ENCODE measurements around the gene PRR12. TPM values are rescaled to one million over a fixed set of nuclear protein-coding genes. Genes with fewer than 3 reads are reported as not detected.

Gene PRR12
- polyA plus RNA-seq, 1 donor, result 19.1 TPM

- Histone ChIP-seq H3K36me3 (ENCODE audit: control insufficient read depth, insufficient read depth, low read length) (peaks cover 43% of the 10 kb centered on the region), H3K4me3 (ENCODE audit: low read length) (no peak overlapping the region), H3K27ac (ENCODE audit: low read length) (peak overlapping the region; percentile 60), H3K4me1 (ENCODE audit: control insufficient read depth, insufficient read depth, low read length) (peaks cover 38% of the 10 kb centered on the region), H3K27me3 (ENCODE audit: control insufficient read depth, insufficient read depth, low read length) (no peaks in the 10 kb centered on the region), H3K9me3 (ENCODE audit: control insufficient read depth, low read depth, low read length) (peaks cover 10% of the 10 kb centered on the region)
- WGBS (ENCODE audit: insufficient coverage, low lambda C conversion rate), result 86% methylated on average over 1 of the region's 11 CpGs
- DNase-seq, result no peak
Observed at GRCh38 chr19:49552749-49553148, 38.2 kb upstream of the PRR12 start.

GRCh38 chr19:49553451-49554271 is 37.3 kb upstream of the PRR12 start:
- no peak overlapping the region for H3K4me3 ChIP-seq (ENCODE audit: low read length)
- peaks cover 50% of the 10 kb centered on the region for H3K36me3 ChIP-seq (ENCODE audit: control insufficient read depth, insufficient read depth, low read length)
- no peaks in the 10 kb centered on the region for H3K27me3 ChIP-seq (ENCODE audit: control insufficient read depth, insufficient read depth, low read length)
- peak overlapping the region; percentile 88 for H3K27ac ChIP-seq (ENCODE audit: low read length)
- WGBS (ENCODE audit: insufficient coverage, low lambda C conversion rate), result 40% methylated on average over 1 of the region's 10 CpGs
- peak; percentile 77 to 85 for DNase-seq
- peaks cover 10% of the 10 kb centered on the region for H3K9me3 ChIP-seq (ENCODE audit: control insufficient read depth, low read depth, low read length)
- peaks cover 33% of the 10 kb centered on the region for H3K4me1 ChIP-seq (ENCODE audit: control insufficient read depth, insufficient read depth, low read length)

GRCh38 chr19:49554701-49555181 is 36.2 kb upstream of the PRR12 start:
- no peak for DNase-seq

GRCh38 chr19:49555600-49556411 is 35.2 kb upstream of the PRR12 start:
- Histone ChIP-seq H3K27me3 (ENCODE audit: control insufficient read depth, insufficient read depth, low read length) (no peaks in the 10 kb centered on the region), H3K4me3 (ENCODE audit: low read length) (no peak overlapping the region), H3K27ac (ENCODE audit: low read length) (no peak overlapping the region), H3K9me3 (ENCODE audit: control insufficient read depth, low read depth, low read length) (peaks cover 10% of the 10 kb centered on the region), H3K4me1 (ENCODE audit: control insufficient read depth, insufficient read depth, low read length) (peaks cover 46% of the 10 kb centered on the region), H3K36me3 (ENCODE audit: control insufficient read depth, insufficient read depth, low read length) (peaks cover 57% of the 10 kb centered on the region)
- DNase-seq, result peak in 1 of 2 donors; percentile 59
- WGBS (ENCODE audit: insufficient coverage, low lambda C conversion rate), result 87% methylated on average over 3 of the region's 53 CpGs

More at GRCh38 chr19:49554701-49555181, 36.2 kb upstream of the PRR12 start:
- H3K4me3 ChIP-seq (ENCODE audit: low read length), result no peak overlapping the region
- H3K27ac ChIP-seq (ENCODE audit: low read length), result peak overlapping the region; percentile 88
- 76% methylated on average over 4 of the region's 17 CpGs for WGBS (ENCODE audit: insufficient coverage, low lambda C conversion rate)
- H3K4me1 ChIP-seq (ENCODE audit: control insufficient read depth, insufficient read depth, low read length), result peaks cover 35% of the 10 kb centered on the region
- H3K9me3 ChIP-seq (ENCODE audit: control insufficient read depth, low read depth, low read length), result peaks cover 10% of the 10 kb centered on the region
- no peaks in the 10 kb centered on the region for H3K27me3 ChIP-seq (ENCODE audit: control insufficient read depth, insufficient read depth, low read length)
- H3K36me3 ChIP-seq (ENCODE audit: control insufficient read depth, insufficient read depth, low read length), result peaks cover 61% of the 10 kb centered on the region

- Histone ChIP-seq H3K27me3 (ENCODE audit: control insufficient read depth, insufficient read depth, low read length) (no peaks in the 10 kb centered on the region), H3K4me3 (ENCODE audit: low read length) (no peak overlapping the region), H3K9me3 (ENCODE audit: control insufficient read depth, low read depth, low read length) (peaks cover 10% of the 10 kb centered on the region), H3K4me1 (ENCODE audit: control insufficient read depth, insufficient read depth, low read length) (peaks cover 50% of the 10 kb centered on the region), H3K27ac (ENCODE audit: low read length) (no peak overlapping the region), H3K36me3 (ENCODE audit: control insufficient read depth, insufficient read depth, low read length) (peaks cover 54% of the 10 kb centered on the region)
- DNase-seq, result peak in 1 of 2 donors; percentile 29
- no CpG with 5 or more reads among the region's 66 CpGs for WGBS (ENCODE audit: insufficient coverage, low lambda C conversion rate)
Observed at GRCh38 chr19:49556412-49557398, 34.3 kb upstream of the PRR12 start.

GRCh38 chr19:49557641-49558325 is 33.2 kb upstream of the PRR12 start:
- WGBS (ENCODE audit: insufficient coverage, low lambda C conversion rate), result 93% methylated on average over 3 of the region's 18 CpGs
- Histone ChIP-seq H3K9me3 (ENCODE audit: control insufficient read depth, low read depth, low read length) (peaks cover 10% of the 10 kb centered on the region), H3K4me1 (ENCODE audit: control insufficient read depth, insufficient read depth, low read length) (peaks cover 53% of the 10 kb centered on the region), H3K4me3 (ENCODE audit: low read length) (no peak overlapping the region), H3K27ac (ENCODE audit: low read length) (no peak overlapping the region), H3K36me3 (ENCODE audit: control insufficient read depth, insufficient read depth, low read length) (peaks cover 50% of the 10 kb centered on the region), H3K27me3 (ENCODE audit: control insufficient read depth, insufficient read depth, low read length) (no peaks in the 10 kb centered on the region)
- DNase-seq, result no peak

GRCh38 chr19:49558591-49558990 is 32.4 kb upstream of the PRR12 start:
- H3K36me3 ChIP-seq (ENCODE audit: control insufficient read depth, insufficient read depth, low read length), result peaks cover 50% of the 10 kb centered on the region

GRCh38 chr19:49559443-49559842 is 31.5 kb upstream of the PRR12 start:
- H3K27ac ChIP-seq (ENCODE audit: low read length), result no peak overlapping the region
- H3K9me3 ChIP-seq (ENCODE audit: control insufficient read depth, low read depth, low read length), result peaks cover 10% of the 10 kb centered on the region
- no CpG with 5 or more reads among the region's 3 CpGs for WGBS (ENCODE audit: insufficient coverage, low lambda C conversion rate)
- DNase-seq, result no peak
- H3K4me3 ChIP-seq (ENCODE audit: low read length), result no peak overlapping the region
- peaks cover 50% of the 10 kb centered on the region for H3K36me3 ChIP-seq (ENCODE audit: control insufficient read depth, insufficient read depth, low read length)
- no peaks in the 10 kb centered on the region for H3K27me3 ChIP-seq (ENCODE audit: control insufficient read depth, insufficient read depth, low read length)
- peaks cover 43% of the 10 kb centered on the region for H3K4me1 ChIP-seq (ENCODE audit: control insufficient read depth, insufficient read depth, low read length)

More at GRCh38 chr19:49558591-49558990, 32.4 kb upstream of the PRR12 start:
- H3K4me1 ChIP-seq (ENCODE audit: control insufficient read depth, insufficient read depth, low read length), result peaks cover 50% of the 10 kb centered on the region
- no CpG with 5 or more reads among the region's 7 CpGs for WGBS (ENCODE audit: insufficient coverage, low lambda C conversion rate)
- DNase-seq, result no peak
- no peak overlapping the region for H3K4me3 ChIP-seq (ENCODE audit: low read length)
- no peak overlapping the region for H3K27ac ChIP-seq (ENCODE audit: low read length)
- no peaks in the 10 kb centered on the region for H3K27me3 ChIP-seq (ENCODE audit: control insufficient read depth, insufficient read depth, low read length)
- peaks cover 10% of the 10 kb centered on the region for H3K9me3 ChIP-seq (ENCODE audit: control insufficient read depth, low read depth, low read length)

- H3K4me1 ChIP-seq (ENCODE audit: control insufficient read depth, insufficient read depth, low read length), result peaks cover 43% of the 10 kb centered on the region
- H3K27me3 ChIP-seq (ENCODE audit: control insufficient read depth, insufficient read depth, low read length), result no peaks in the 10 kb centered on the region
- no CpG with 5 or more reads among the region's 15 CpGs for WGBS (ENCODE audit: insufficient coverage, low lambda C conversion rate)
- no peak for DNase-seq
- H3K27ac ChIP-seq (ENCODE audit: low read length), result peak overlapping the region; percentile 68
- no peak overlapping the region for H3K4me3 ChIP-seq (ENCODE audit: low read length)
- H3K9me3 ChIP-seq (ENCODE audit: control insufficient read depth, low read depth, low read length), result peaks cover 10% of the 10 kb centered on the region
- H3K36me3 ChIP-seq (ENCODE audit: control insufficient read depth, insufficient read depth, low read length), result peaks cover 45% of the 10 kb centered on the region
Observed at GRCh38 chr19:49559928-49560327, 31.1 kb upstream of the PRR12 start.
